Activated CD8-positive, alpha-beta memory T cell treated with anti-CD3 and anti-CD28 coated beads, Interleukin-2, amount 10 ng/mL, durations not matched to agents 7 days and 5 days (primary cell): Measurements from ENCODE around the gene IL6. TPM values are rescaled to one million over a fixed set of nuclear protein-coding genes. Genes with fewer than 3 reads are reported as not detected.
"Not testable (repeated sequence)": the region's sequence is repeated elsewhere in the genome, so short reads cannot be mapped to it uniquely, and the experiment has no call there.

Experiments
- ATAC-seq: fragments of 150-1000 bp; cut with Tn5 transposase; one replicate; pipeline ENCODE4 v1.10.0; 2021; ENCODE audit warnings: moderate library complexity
- CTCF ChIA-PET: fragments of 350-600 bp; sonication (Branson Sonifier 250); formaldehyde crosslinking; loops from one replicate; lab custom pipeline; 2021; ENCODE audit warnings: antibody characterized with exemption; lab: Charles Lee
- DNase-seq: peaks from one replicate; pipeline ENCODE4 v3.0.0-alpha.2; 2020
- H3K27ac Mint-ChIP-seq: one replicate; pipeline ENCODE4 v1.8.0; 2021; ENCODE audit warnings: mild to moderate bottlenecking, mixed read lengths
- H3K27me3 Mint-ChIP-seq: one replicate; pipeline ENCODE4 v1.8.0; 2021; ENCODE audit warnings: mixed read lengths
- H3K36me3 Mint-ChIP-seq: one replicate; pipeline ENCODE4 v1.8.0; 2021; ENCODE audit warnings: mild to moderate bottlenecking, mixed read lengths
- H3K4me1 Mint-ChIP-seq: one replicate; pipeline ENCODE4 v1.8.0; 2021; ENCODE audit warnings: mixed read lengths
- H3K4me3 Mint-ChIP-seq: one replicate; pipeline ENCODE4 v1.8.0; 2021; ENCODE audit warnings: mild to moderate bottlenecking, moderate library complexity, mixed read lengths
- H3K9me3 Mint-ChIP-seq: one replicate; pipeline ENCODE4 v1.8.0; 2022; ENCODE audit warnings: low read depth, mixed read lengths
- total RNA-seq, 2 experiments: library from RNA; stranded (reverse); gene quantifications; one replicate each; pipeline ENCODE4 v1.2.3, GENCODE V29; 2021

Gene IL6
- total RNA-seq, 2 experiments from 2014 or later = 0.66 TPM; not detected in 1

DNA sequence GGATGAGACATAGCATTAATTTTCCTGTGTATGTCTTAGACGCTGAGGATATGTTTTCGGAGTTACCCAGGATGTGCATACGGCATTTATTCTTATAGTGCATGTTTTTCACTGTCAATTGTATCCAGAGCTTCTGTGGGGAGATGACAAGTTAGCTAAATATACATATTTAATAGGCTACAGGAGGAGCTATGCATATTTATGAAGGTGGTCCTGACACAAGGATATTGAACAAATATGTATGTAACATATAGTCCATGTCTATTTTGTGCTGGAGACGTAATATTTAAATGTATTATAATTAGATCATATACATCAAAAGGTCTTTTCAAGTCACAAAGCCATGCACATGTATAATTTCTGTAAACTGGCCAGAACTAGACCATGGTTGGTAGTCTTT lies 16.0 kb downstream of the IL6 start:
- Mint-ChIP-seq H3K36me3 (no peaks in the 10 kb centered on the region), H3K4me3 (no peak overlapping the region), H3K27me3 (peaks cover 37% of the 10 kb centered on the region), H3K9me3 (no peaks in the 10 kb centered on the region), H3K27ac (no peak overlapping the region), H3K4me1 (no peaks in the 10 kb centered on the region)
- ATAC-seq = no peak
- CTCF ChIA-PET = interaction anchor here (1.0 kb wide), 1 partner anchor 14 kb away, joined by 3 read pairs; no protein-coding TSS in a partner anchor
- DNase-seq = no peak

DNA sequence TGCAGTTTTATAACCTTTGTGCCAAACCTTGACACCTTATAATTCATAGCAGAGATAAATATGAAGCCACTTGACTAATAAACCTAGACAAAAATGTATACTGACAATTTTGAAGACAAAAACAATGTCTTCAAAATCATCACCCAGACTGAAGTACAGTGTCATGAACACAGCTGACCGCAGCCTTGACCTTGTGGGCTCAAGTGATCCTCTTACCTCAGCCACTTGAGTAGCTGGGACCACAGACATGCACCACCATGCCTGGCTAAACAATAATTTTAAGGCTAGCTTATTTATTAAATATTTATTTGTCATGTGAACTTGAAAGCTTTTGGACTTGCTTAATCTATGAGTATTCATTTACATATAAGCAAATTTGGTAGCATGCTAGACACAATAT lies 24.3 kb downstream of the IL6 start:
- ATAC-seq (no peak), DNase-seq (no peak)
- Mint-ChIP-seq H3K27ac (no peak overlapping the region), H3K4me3 (no peak overlapping the region), H3K36me3 (no peaks in the 10 kb centered on the region), H3K4me1 (no peaks in the 10 kb centered on the region), H3K9me3 (no peaks in the 10 kb centered on the region), H3K27me3 (peaks cover 31% of the 10 kb centered on the region)
- CTCF ChIA-PET = no interaction called here

DNA sequence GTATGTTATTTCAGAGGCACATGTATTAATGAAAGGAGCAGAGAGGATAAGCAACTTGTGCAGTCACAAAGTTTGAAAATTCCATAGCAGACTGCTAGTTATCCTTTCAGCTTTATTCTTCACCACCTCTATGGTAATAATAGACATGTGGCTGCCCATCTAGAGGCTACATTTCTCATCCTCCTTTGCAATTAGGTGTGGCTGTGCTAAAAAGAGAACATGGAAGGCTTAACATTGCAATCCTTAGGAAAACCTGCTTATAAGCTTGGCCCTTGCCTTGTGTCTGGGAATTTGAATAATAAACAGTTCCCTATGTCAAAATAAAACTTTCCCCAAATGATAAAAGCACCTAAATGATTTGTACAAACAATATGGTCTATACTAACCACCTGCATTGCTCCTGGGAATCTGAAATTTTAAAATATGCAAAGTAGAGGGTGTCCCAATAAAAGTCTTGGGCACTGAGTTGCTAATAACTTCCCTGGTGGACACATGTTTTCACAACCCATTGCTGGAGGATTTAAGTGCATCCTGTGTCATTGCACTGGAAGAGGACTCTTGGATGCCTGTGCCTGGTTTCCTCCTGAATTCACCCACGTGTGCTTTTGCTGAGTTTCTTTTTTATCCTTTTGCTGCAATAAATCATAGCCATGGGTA lies 30.5 kb downstream of the IL6 start:
- ATAC-seq (no peak), DNase-seq (no peak)
- Mint-ChIP-seq H3K4me3 (no peak overlapping the region), H3K4me1 (no peaks in the 10 kb centered on the region), H3K9me3 (no peaks in the 10 kb centered on the region), H3K36me3 (no peaks in the 10 kb centered on the region), H3K27me3 (peaks cover 64% of the 10 kb centered on the region), H3K27ac (no peak overlapping the region)
- CTCF ChIA-PET = no interaction called here

DNA sequence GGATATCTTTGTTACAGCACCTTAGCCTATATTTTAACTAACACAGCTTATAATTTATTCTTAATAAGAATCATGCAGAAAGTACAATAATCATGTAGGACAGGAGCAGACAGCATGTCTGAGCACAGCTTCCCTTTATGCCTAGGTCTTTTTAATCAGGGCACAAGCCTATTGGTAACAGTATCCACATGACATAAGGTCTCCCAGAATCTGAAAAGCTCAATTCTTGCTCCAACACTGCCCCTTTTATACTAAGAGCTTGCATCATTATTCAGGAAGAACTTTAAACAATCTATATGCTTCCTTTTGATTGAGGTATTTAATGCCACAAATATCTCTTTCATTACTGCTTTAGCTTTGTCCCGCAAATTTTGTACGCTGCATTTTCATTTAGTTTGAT lies 31.6 kb downstream of the IL6 start:
- Mint-ChIP-seq H3K27ac (no peak overlapping the region), H3K4me1 (no peaks in the 10 kb centered on the region), H3K9me3 (no peaks in the 10 kb centered on the region), H3K27me3 (peaks cover 64% of the 10 kb centered on the region), H3K4me3 (no peak overlapping the region), H3K36me3 (no peaks in the 10 kb centered on the region)
- CTCF ChIA-PET = no interaction called here
- ATAC-seq (no peak), DNase-seq (no peak)

DNA sequence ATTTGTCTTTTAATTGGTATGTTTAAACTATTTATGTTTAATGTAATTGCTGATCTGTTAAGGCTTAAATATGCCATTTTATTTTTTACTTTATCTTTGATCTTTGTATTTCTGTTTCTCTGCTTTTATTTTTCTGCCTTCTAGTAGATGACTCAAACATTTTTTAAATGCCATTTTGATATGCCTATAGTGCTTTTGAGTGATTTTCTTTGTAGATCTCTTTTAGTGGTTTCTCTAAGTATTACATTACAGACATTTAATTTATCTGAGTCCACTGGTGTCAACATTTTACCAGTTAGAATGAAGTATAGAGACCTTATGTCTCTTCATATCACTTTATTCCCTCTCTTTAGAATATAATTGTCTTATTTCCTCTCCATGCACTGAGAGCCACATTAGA lies 32.7 kb downstream of the IL6 start:
- Mint-ChIP-seq H3K4me1 (no peaks in the 10 kb centered on the region), H3K36me3 (no peaks in the 10 kb centered on the region), H3K27ac (no peak overlapping the region), H3K27me3 (peaks cover 62% of the 10 kb centered on the region), H3K4me3 (no peak overlapping the region), H3K9me3 (no peaks in the 10 kb centered on the region)
- CTCF ChIA-PET = no interaction called here
- DNase-seq (no peak), ATAC-seq (no peak)

DNA sequence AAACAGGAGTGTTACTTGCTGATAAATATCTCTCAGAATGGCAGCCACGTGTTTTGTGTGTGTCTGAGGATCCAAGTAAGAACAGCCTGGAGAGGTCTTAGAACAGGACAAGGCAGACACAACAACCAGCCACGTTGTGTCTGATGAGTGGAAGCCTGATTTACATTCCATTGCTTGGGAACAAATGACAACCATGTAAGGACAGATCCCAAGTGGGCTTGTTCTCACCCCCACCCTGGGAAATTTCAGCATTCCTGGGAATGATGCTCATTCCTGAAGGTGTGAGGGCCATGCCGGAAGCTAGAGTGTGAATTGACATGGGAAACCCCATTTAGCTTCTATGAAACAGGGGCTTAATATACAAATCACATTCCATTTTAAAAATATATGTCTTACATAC lies 35.9 kb downstream of the IL6 start:
- Mint-ChIP-seq H3K9me3 (no peaks in the 10 kb centered on the region), H3K36me3 (no peaks in the 10 kb centered on the region), H3K27ac (no peak overlapping the region), H3K27me3 (peaks cover 69% of the 10 kb centered on the region), H3K4me1 (no peaks in the 10 kb centered on the region), H3K4me3 (no peak overlapping the region)
- CTCF ChIA-PET = no interaction called here
- ATAC-seq (no peak), DNase-seq (no peak)

DNA sequence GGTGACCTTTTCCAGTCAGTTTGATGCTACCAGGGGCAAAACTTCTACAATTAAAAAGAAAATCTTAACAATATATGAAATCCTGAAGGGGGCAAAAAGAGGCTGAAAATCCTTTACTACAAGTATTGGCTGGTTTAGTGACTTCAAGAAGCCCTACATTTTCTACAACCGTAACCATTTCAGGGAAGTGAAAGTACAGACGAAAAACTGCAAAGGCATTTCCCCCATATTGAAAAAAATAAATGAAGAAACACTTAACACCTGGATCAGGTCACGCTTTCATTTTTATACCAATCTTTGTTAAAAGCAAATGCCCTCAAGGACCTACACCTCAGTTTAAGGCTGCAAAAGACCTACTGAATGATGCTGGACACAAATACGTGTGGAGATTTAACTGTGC lies 38.6 kb downstream of the IL6 start:
- H3K4me1 Mint-ChIP-seq = no peaks in the 10 kb centered on the region
- DNase-seq (no peak), ATAC-seq (no peak)
- H3K27me3 Mint-ChIP-seq = peaks cover 69% of the 10 kb centered on the region
- no peaks in the 10 kb centered on the region for H3K36me3 Mint-ChIP-seq
- H3K27ac Mint-ChIP-seq = no peak overlapping the region
- H3K4me3 Mint-ChIP-seq = no peak overlapping the region
- CTCF ChIA-PET = no interaction called here
- H3K9me3 Mint-ChIP-seq = no peaks in the 10 kb centered on the region

DNA sequence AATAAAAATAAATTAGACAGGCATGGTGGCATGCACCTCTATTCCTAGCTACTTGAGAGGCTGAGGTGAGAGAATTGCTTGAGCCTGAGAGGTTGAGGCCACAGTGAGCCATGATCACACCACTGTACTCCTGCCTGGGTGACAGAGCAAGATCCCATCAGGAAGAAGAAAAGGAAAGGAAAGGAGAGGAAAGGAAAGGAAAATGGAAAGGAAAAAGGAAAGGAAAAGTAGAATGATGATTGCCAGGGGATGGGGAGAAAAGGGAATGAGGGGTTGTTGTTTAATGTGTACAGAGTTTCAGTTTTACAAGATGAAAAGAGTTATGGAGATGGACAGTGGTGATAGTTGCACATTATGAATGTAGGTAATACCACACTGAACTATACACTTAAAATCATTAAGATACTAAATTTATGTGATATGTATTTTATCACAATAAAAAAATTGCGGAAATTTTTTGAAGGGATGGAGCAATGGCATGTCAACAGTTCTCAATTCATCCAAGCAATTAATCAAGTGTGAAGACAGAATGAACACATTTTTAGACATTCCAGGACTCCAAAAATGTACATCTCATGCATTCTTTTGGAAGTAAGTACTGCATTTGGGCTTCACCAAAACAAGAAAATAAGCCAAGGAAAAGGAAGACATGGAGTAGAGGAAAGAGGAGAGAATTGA lies 44.3 kb downstream of the IL6 start:
- H3K4me3 Mint-ChIP-seq = no peak overlapping the region
- no peaks in the 10 kb centered on the region for H3K9me3 Mint-ChIP-seq
- no peak for DNase-seq
- H3K4me1 Mint-ChIP-seq = no peaks in the 10 kb centered on the region
- no peak overlapping the region for H3K27ac Mint-ChIP-seq
- no peak for ATAC-seq
- no peaks in the 10 kb centered on the region for H3K36me3 Mint-ChIP-seq
- CTCF ChIA-PET = interaction anchor here (1.4 kb wide), 1 partner anchor 11 kb away, joined by 3 read pairs; no protein-coding TSS in a partner anchor
- H3K27me3 Mint-ChIP-seq = peaks cover 64% of the 10 kb centered on the region

DNA sequence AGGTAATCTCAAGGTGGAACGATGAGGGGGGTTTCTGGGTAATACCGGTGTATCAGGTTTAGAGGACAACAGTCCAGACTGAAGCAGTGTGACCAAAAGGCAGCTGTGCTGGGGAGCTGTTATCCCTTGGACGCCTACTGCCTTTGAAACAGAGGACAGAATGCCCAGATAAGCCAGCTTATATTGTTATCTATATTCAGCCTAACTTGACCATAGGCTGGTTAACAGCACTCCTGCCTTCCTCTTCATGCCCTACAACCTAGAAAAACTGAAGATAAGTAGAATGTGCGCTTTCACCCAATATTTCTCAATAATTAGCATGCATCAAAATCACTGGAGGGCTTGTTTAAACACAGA lies 44.9 kb downstream of the IL6 start:
- CTCF ChIA-PET = interaction anchor here (1.4 kb wide), 1 partner anchor 11 kb away, joined by 3 read pairs; no protein-coding TSS in a partner anchor
- no peaks in the 10 kb centered on the region for H3K36me3 Mint-ChIP-seq
- no peaks in the 10 kb centered on the region for H3K9me3 Mint-ChIP-seq

DNA sequence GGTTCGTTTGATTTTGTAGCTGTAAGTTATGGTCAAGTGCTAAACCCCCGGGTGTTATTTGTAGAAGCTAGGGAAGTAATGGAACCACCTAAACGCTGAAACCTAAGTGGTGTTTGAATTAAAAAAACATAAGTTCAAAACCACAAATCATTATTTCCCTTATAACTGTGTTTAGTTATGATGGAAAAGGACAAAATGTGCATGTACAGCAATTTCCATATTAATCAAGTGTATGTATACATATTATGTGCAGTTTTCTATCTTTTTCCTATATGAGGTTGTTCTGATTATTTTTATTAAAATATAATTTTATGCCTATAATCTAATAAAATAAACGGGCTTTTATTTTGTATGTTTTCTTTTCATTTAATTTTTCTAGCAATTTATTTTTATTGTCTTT lies 45.9 kb downstream of the IL6 start:
- H3K4me3 Mint-ChIP-seq = no peak overlapping the region
- peaks cover 56% of the 10 kb centered on the region for H3K27me3 Mint-ChIP-seq
- H3K27ac Mint-ChIP-seq = no peak overlapping the region
- no peaks in the 10 kb centered on the region for H3K4me1 Mint-ChIP-seq
- H3K9me3 Mint-ChIP-seq = no peaks in the 10 kb centered on the region
- CTCF ChIA-PET = interaction anchor here (0.6 to 1.4 kb wide), 2 partner anchors 10 to 208 kb away, joined by 3 read pairs; no protein-coding TSS in a partner anchor
- H3K36me3 Mint-ChIP-seq = no peaks in the 10 kb centered on the region
- no peak for ATAC-seq
- no peak for DNase-seq

More for the DNA sequence above, 44.9 kb downstream of the IL6 start:
- Mint-ChIP-seq H3K27ac (no peak overlapping the region), H3K4me1 (no peaks in the 10 kb centered on the region), H3K27me3 (peaks cover 63% of the 10 kb centered on the region), H3K4me3 (no peak overlapping the region)
- DNase-seq (no peak), ATAC-seq (no peak)

DNA sequence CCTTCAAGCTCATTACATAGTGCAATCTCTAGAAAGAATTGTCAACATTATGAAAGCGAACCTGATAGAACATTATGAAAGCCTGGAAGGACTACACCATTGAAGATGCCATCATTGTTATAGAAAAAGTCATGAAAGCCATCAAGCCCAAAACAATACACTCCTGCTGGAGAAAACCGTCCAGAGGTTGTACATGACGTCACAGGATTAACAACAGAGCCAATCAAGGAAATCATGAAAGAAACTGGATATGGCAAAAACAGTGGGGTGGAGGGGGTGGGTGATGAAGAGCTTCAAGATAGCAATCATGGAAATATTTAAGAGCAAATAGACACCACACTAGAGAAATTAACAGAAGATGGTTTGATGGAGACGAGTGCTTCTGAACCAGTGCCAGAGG lies 50.0 kb downstream of the IL6 start:
- no peaks in the 10 kb centered on the region for H3K9me3 Mint-ChIP-seq
- ATAC-seq = no peak
- no peaks in the 10 kb centered on the region for H3K4me1 Mint-ChIP-seq
- DNase-seq = no peak
- H3K36me3 Mint-ChIP-seq = no peaks in the 10 kb centered on the region
- CTCF ChIA-PET = interaction anchor here (0.5 kb wide), 1 partner anchor 217 kb away, joined by 3 read pairs; no protein-coding TSS in a partner anchor
- H3K4me3 Mint-ChIP-seq = no peak overlapping the region
- H3K27ac Mint-ChIP-seq = no peak overlapping the region
- peaks cover 44% of the 10 kb centered on the region for H3K27me3 Mint-ChIP-seq

DNA sequence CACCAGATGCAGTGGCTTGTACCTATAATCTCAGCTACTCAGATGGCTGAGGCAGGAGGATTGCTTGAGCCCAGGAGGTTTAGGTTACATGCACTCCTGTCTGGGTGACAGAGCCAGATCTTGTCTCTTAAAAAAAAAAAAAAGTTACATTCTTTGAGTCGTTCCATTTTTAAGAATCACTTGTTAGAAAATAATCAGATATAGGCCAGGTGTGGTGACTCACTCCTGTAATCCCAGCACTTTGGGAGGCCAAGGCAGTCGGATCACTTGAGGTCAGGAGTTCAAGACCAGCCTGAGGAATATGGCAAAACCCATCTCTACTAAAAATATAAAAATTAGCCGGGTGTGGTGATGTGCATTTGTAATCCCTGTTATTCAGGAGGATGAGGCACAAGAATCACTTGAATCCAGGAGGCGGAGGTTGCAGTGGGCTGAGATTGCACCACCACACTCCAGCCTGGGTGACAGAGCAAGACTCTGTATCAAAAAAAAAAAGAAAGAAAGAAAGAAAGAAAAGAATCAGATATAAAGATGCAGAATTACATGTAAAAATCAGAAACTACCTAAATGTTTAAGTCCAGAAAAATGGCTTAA lies 52.8 kb downstream of the IL6 start:
- not testable (repeated sequence) for ATAC-seq, H3K27ac Mint-ChIP-seq, H3K9me3 Mint-ChIP-seq, DNase-seq, H3K36me3 Mint-ChIP-seq, H3K4me3 Mint-ChIP-seq, H3K4me1 Mint-ChIP-seq
- H3K27me3 Mint-ChIP-seq = peaks cover 31% of the 10 kb centered on the region
- CTCF ChIA-PET = interaction anchor here (1.7 to 2.2 kb wide), 2 partner anchors 11 to 219 kb away, joined by 5 to 8 read pairs; no protein-coding TSS in a partner anchor

DNA sequence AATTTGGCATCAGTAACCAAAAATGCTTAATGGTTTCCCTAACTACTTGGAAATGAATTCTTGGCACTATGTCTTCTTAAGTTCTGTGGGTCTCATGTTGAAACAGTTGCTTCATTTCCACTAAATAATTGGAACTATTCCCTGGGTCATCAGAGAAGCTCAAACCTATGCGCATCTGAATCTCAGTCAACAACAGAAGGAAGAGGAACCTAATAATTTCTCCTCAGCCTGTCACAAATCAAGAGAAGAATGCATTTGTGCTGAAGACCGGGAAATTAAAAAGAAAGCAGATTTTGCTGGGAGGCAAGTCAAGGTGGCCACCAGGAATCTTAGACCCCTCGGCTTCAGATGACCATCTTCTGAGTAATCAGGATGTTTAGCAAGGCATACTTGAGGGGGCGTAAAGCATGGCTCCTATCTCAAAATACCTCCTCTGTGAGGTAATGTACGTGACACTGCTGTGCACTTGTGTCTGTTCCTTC lies 54.3 kb downstream of the IL6 start:
- DNase-seq (no peak), ATAC-seq (no peak)
- Mint-ChIP-seq H3K9me3 (no peaks in the 10 kb centered on the region), H3K27me3 (peaks cover 22% of the 10 kb centered on the region), H3K4me3 (no peak overlapping the region), H3K27ac (no peak overlapping the region), H3K36me3 (no peaks in the 10 kb centered on the region), H3K4me1 (no peaks in the 10 kb centered on the region)
- CTCF ChIA-PET = interaction anchor here (1.2 to 3.4 kb wide), 5 partner anchors 7 to 274 kb away, joined by 3 to 52 read pairs (median 5); partner anchors contain the start of gene IL6
